Measurements from ENCODE around the gene PPP1R13L. TPM values are rescaled to one million over a fixed set of nuclear protein-coding genes. Genes with fewer than 3 reads are reported as not detected.
A peak's percentile ranks its signal among the peaks of the same experiment; 100 is the strongest.

The PPP1R13L gene
- total and polyA plus RNA-seq, 12 donors = 1.7 to 95.2 (median 35.2) TPM

DNA sequence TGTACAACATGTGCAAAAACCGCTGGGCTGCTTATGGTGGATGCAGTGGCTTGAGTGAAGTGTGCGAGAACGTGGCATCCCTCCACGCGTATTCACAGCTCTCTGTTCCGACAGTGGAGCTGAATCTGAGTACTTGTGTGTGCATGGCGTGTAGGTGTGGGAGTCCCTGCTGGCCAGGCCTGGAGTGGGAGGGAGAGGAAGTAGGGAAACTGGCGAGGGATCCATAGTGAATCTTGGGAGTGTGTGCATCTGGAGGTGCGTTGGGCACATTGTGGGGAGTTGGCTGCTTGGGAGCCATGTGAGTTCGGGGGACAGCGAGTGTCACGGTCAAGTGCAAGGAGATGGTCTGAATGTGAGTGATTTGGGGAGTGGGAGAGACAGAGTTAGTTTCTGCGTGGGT, 62.0 kb downstream of the PPP1R13L start:
- H3K4me1 ChIP-seq (replicated peaks in 1 of 2) = peaks cover 0 to 9% of the 10 kb centered on the region in 2 donors
- intact Hi-C loops (cut with DNase I) = loop anchor here in 1 of 2 donors (5.0 kb wide), 1 partner anchor 146 kb away; no protein-coding TSS in a partner anchor
- no peak for TF ChIP-seq POLR2A (IDR thresholded peaks at IDR 0.05)
- TF ChIP-seq, protein P1, sequence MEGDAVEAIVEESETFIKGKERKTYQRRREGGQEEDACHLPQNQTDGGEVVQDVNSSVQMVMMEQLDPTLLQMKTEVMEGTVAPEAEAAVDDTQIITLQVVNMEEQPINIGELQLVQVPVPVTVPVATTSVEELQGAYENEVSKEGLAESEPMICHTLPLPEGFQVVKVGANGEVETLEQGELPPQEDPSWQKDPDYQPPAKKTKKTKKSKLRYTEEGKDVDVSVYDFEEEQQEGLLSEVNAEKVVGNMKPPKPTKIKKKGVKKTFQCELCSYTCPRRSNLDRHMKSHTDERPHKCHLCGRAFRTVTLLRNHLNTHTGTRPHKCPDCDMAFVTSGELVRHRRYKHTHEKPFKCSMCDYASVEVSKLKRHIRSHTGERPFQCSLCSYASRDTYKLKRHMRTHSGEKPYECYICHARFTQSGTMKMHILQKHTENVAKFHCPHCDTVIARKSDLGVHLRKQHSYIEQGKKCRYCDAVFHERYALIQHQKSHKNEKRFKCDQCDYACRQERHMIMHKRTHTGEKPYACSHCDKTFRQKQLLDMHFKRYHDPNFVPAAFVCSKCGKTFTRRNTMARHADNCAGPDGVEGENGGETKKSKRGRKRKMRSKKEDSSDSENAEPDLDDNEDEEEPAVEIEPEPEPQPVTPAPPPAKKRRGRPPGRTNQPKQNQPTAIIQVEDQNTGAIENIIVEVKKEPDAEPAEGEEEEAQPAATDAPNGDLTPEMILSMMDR (IDR thresholded peaks at IDR 0.05) = no peak
- 81 to 86% (median 82%) methylated on average over 13 of the region's 13 CpGs for WGBS, 4 donors
- H3K27me3 ChIP-seq = peaks cover 15% of the 10 kb centered on the region
- no peaks in the 10 kb centered on the region for H3K9me3 ChIP-seq (replicated peaks in 1 of 3)
- DNase-seq = no peak
- H3K4me3 ChIP-seq = no peak overlapping the region
- H3K27ac ChIP-seq = no peak overlapping the region
- H3K36me3 ChIP-seq (replicated peaks in 1 of 2) = no peaks in the 10 kb centered on the region

DNA sequence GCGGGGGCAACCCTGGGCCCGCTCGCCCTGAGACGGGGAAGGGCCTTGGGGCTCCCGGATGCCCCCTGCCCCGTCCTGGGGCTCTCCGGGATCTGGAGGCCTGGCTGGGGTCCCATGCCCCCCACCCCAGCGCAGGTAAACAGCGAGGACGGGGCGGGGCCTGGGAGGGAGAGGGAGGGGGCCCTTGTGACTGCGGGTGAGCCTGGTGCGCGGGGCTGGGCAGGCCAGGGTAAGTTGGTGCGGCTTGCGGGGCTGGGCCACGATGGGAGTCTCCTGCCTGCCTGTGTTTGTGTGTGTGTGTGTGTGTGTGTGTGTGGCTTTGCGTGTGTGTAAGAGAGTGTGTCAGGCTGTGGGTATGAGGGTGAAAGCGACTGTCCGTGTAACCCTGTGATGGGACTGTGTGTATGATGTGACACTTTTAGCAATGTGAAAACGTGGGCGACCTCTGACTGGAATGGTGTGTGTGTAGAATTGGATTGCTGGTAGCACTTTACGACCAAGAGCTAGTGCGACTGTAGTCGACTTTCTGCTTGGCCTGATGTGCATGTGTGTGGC, 63.9 kb downstream of the PPP1R13L start:
- intact Hi-C loops (cut with DNase I) = loop anchor here in 1 of 2 donors (5.0 kb wide), 1 partner anchor 144 kb away; no protein-coding TSS in a partner anchor
- TF ChIP-seq POLR2A (IDR thresholded peaks at IDR 0.05) = no peak
- TF ChIP-seq, protein P1 (IDR thresholded peaks at IDR 0.05) = no peak
- WGBS, 4 donors = 15 to 30% (median 19%) methylated on average over 9 to 25 of the region's 25 CpGs
- no peak for DNase-seq
- Histone ChIP-seq H3K27me3 (peaks cover 10% of the 10 kb centered on the region), H3K36me3 (replicated peaks in 1 of 2) (no peaks in the 10 kb centered on the region), H3K4me3 (peak overlapping the region in 1 of 4 donors; percentile 46), H3K27ac (no peak overlapping the region), H3K9me3 (replicated peaks in 1 of 3) (no peaks in the 10 kb centered on the region), H3K4me1 (replicated peaks in 1 of 2) (peaks cover 0 to 9% of the 10 kb centered on the region in 2 donors)

DNA sequence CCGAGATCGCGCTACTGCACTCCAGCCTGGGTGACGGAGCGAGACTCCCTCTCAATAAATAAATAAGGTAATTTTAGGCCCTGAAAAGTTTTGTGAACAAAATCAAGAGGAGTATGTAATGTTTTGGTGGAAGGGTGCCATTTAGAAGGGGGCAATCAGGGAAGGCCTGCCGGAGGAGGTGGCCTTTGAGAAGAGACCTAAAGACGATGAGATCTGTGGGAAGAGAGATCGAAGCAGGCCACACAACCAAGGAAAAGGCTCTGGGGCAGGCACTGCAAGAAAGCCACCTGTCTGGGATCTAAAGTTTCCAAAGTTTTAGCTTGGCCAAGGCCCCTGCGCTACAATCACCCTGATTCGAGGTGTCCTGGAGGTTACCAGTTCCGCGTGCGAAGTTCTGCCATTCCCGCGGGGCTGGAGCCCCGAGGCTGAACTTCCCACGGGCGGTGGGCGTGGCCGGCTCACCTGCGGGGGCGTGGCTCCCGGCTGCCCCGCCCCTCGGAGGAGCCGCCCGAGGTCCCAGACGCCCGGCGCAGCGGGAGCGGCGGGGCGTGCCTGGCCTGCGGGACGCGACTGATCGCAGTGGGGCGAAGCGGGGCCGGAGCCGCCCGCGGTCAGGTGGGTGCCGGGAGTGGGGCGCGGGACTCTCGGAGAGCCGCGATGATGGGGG, 64.5 kb downstream of the PPP1R13L start, which contains the start of gene KLC3:
TSS of gene KLC3 (plus strand) at position 519 of the 667 bp plus-strand sequence. CDS start 4,792 bp downstream, outside the sequence.
- DNase-seq = no peak
- WGBS, 4 donors = 9 to 58% (median 30%) methylated on average over 8 to 50 of the region's 50 CpGs
- peak within 1 kb of the TSS in 1 of 4 donors; percentile 46 for H3K4me3 ChIP-seq
- peaks cover 0 to 9% of the 10 kb centered on the region in 2 donors for H3K4me1 ChIP-seq (replicated peaks in 1 of 2)
- TF ChIP-seq, protein P1 (IDR thresholded peaks at IDR 0.05) = no peak
- intact Hi-C loops (cut with DNase I) = loop anchor here in 1 of 2 donors (5.0 kb wide), 1 partner anchor 143 kb away; no protein-coding TSS in a partner anchor
- no peaks in the 10 kb centered on the region for H3K36me3 ChIP-seq (replicated peaks in 1 of 2)
- no peaks in the 10 kb centered on the region for H3K9me3 ChIP-seq (replicated peaks in 1 of 3)
- H3K27ac ChIP-seq = no peak within 1 kb of the TSS
- peaks cover 10% of the 10 kb centered on the region for H3K27me3 ChIP-seq

DNA sequence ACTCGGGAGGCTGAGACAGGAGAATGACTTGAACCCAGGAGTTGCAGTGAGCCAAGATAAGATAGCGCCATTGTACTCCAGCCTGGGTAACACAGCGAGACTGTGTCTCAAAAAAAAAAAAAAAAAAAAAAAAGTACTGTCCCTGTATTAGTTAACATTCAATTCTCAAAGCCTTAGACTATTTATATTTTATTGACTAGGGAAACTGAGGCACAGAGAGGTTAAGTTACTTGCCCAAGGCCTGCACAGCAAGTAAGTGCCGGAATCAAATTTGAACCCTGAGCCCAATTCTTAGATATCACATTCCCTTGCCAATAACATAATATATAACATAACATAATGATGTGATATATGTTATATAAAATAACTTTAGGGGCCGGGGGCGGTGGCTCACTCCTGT, 65.2 kb downstream of the PPP1R13L start:
- Histone ChIP-seq H3K4me1 (replicated peaks in 1 of 2) (peaks cover 0 to 9% of the 10 kb centered on the region in 2 donors), H3K9me3 (replicated peaks in 1 of 3) (no peaks in the 10 kb centered on the region), H3K27me3 (peaks cover 10% of the 10 kb centered on the region), H3K4me3 (no peak overlapping the region), H3K27ac (no peak overlapping the region), H3K36me3 (replicated peaks in 1 of 2) (no peaks in the 10 kb centered on the region)
- intact Hi-C loops (cut with DNase I) = loop anchor here (5.0 to 10.0 kb wide), 3 partner anchors 85 to 142 kb away; partner anchors contain the start of gene MARK4 (in 1 of the 2)
- 74 to 82% (median 76%) methylated on average over 4 to 6 of the region's 6 CpGs for whole genome bisulfite sequencing, 4 donors
- DNase-seq = no peak
- TF ChIP-seq, protein P1 (IDR thresholded peaks at IDR 0.05) = no peak
- no peak for TF ChIP-seq POLR2A (IDR thresholded peaks at IDR 0.05)
